Suprapubic skin (tissue), 4 donors: ENCODE results near the gene PDXP. TPM values are rescaled to one million over a fixed set of nuclear protein-coding genes. Genes with fewer than 3 reads are reported as not detected.

Experiments used
- DNase-seq, 2 donors: peaks; one replicate each; pipeline ENCODE4 v3.0.0-alpha.2; 2019; ENCODE audit warnings: low spot score in 2 of 2
- H3K27ac ChIP-seq: fragments of 200-600 bp; sonication (generic); one replicate; pipeline ENCODE4 v1.5.1; 2019
- H3K27me3 ChIP-seq: fragments of 200-600 bp; sonication (generic); one replicate; pipeline ENCODE4 v1.5.1; 2019
- H3K36me3 ChIP-seq: fragments of 200-600 bp; sonication (generic); one replicate; pipeline ENCODE4 v1.5.1; 2019
- H3K4me1 ChIP-seq: fragments of 200-600 bp; sonication (generic); one replicate; pipeline ENCODE4 v1.5.1; 2019
- H3K4me3 ChIP-seq: fragments of 200-600 bp; sonication (generic); one replicate; pipeline ENCODE4 v1.5.1; 2019; ENCODE audit warnings: mild to moderate bottlenecking
- H3K9me3 ChIP-seq: fragments of 200-600 bp; sonication (generic); one replicate; pipeline ENCODE4 v1.5.1; 2019
- EP300 ChIP-seq: sonication (generic); formaldehyde crosslinking; IDR thresholded peaks from one replicate; pipeline ENCODE4 v1.6.1; 2017; ENCODE audit warnings: antibody characterized with exemption
- POLR2A ChIP-seq, 2 donors: fragments of 450-650 bp; IDR thresholded peaks; one replicate each; pipeline ENCODE4 v1.6.1; 2017; ENCODE audit warnings: antibody characterized with exemption in 2 of 2, mild to moderate bottlenecking in 2 of 2, moderate library complexity in 2 of 2
- POLR2AphosphoS5 ChIP-seq, 3 donors: sonication (generic); formaldehyde crosslinking; IDR thresholded peaks; one replicate each; pipeline ENCODE4 v1.6.1; 2017; ENCODE audit warnings: antibody characterized with exemption in 3 of 3
- WGBS: methylation state at CpG from one replicate; pipeline ENCODE4 v1.1.5; 2018; 5-methylcytosine and 5-hydroxymethylcytosine counted together
- total RNA-seq, 4 donors: library from RNA; depleted of rRNA; stranded (reverse); fragments of >200 nt; gene quantifications; one replicate each; pipeline ENCODE4 v1.1.0, GENCODE V29; 2016
- TF ChIP-seq, protein P1 (sequence below), 2 donors: fragments of 200-600 bp in 1 of 2; fragments of 450-650 bp in 1 of 2; sonication (generic) in 1 of 2; IDR thresholded peaks; one replicate each; pipeline ENCODE4 v1.5.1; 2016 to 2019; ENCODE audit warnings: antibody characterized with exemption in 2 of 2, mild to moderate bottlenecking in 1 of 2, moderate library complexity in 1 of 2

Gene PDXP
- total RNA-seq, 4 donors from 2014 or later = 4.2 to 6.1 (median 4.9) TPM

DNA sequence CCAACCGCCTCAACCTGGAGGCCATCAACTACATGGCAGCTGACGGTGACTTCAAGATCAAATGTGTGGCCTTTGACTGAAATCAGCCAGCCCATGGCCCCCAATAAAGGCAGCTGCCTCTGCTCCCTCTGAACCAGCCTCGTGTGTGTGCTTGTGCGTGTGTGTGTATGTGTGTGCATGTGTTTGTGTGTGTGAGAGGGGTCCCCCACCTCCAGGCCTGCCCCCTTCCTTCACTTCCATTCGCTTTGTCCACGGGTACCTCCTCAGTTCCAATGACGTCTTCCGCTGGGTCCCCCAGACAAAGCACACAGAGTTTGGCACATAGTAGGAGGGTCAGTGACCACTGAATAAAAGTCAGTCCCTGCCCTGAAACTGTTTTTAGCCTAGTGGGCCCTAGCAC is 21.1 kb downstream of the PDXP start:
- 91% methylated on average over 8 of the region's 8 CpGs for WGBS
- DNase-seq = no peak
- Histone ChIP-seq H3K4me3 (no peak overlapping the region), H3K27me3 (no peaks in the 10 kb centered on the region), H3K9me3 (no peaks in the 10 kb centered on the region), H3K36me3 (peaks cover 4% of the 10 kb centered on the region), H3K4me1 (peaks cover 51% of the 10 kb centered on the region), H3K27ac (no peak overlapping the region)
- TF ChIP-seq POLR2A (IDR thresholded peaks at IDR 0.05) (no peak), POLR2AphosphoS5 (IDR thresholded peaks at IDR 0.05) (no peak), EP300 (no peak)
- TF ChIP-seq, protein P1, sequence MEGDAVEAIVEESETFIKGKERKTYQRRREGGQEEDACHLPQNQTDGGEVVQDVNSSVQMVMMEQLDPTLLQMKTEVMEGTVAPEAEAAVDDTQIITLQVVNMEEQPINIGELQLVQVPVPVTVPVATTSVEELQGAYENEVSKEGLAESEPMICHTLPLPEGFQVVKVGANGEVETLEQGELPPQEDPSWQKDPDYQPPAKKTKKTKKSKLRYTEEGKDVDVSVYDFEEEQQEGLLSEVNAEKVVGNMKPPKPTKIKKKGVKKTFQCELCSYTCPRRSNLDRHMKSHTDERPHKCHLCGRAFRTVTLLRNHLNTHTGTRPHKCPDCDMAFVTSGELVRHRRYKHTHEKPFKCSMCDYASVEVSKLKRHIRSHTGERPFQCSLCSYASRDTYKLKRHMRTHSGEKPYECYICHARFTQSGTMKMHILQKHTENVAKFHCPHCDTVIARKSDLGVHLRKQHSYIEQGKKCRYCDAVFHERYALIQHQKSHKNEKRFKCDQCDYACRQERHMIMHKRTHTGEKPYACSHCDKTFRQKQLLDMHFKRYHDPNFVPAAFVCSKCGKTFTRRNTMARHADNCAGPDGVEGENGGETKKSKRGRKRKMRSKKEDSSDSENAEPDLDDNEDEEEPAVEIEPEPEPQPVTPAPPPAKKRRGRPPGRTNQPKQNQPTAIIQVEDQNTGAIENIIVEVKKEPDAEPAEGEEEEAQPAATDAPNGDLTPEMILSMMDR (IDR thresholded peaks at IDR 0.05) = no peak

GRCh38 chr22:37680191-37680851 is 21.8 kb downstream of the PDXP start:
- no peak overlapping the region for H3K27ac ChIP-seq
- peaks cover 46% of the 10 kb centered on the region for H3K4me1 ChIP-seq
- TF ChIP-seq POLR2AphosphoS5 (IDR thresholded peaks at IDR 0.05) (no peak), POLR2A (IDR thresholded peaks at IDR 0.05) (no peak), EP300 (no peak)
- TF ChIP-seq, protein P1 (IDR thresholded peaks at IDR 0.05) = no peak
- H3K27me3 ChIP-seq = no peaks in the 10 kb centered on the region
- DNase-seq = no peak
- H3K9me3 ChIP-seq = no peaks in the 10 kb centered on the region
- peaks cover 4% of the 10 kb centered on the region for H3K36me3 ChIP-seq
- 77% methylated on average over 6 of the region's 7 CpGs for WGBS
- H3K4me3 ChIP-seq = no peak overlapping the region

- no peak for DNase-seq
- Histone ChIP-seq H3K27me3 (no peaks in the 10 kb centered on the region), H3K36me3 (peaks cover 4% of the 10 kb centered on the region), H3K4me1 (peaks cover 46% of the 10 kb centered on the region), H3K27ac (no peak overlapping the region), H3K4me3 (no peak overlapping the region), H3K9me3 (no peaks in the 10 kb centered on the region)
- TF ChIP-seq POLR2A (IDR thresholded peaks at IDR 0.05) (no peak), EP300 (no peak), POLR2AphosphoS5 (IDR thresholded peaks at IDR 0.05) (no peak)
- TF ChIP-seq, protein P1 (IDR thresholded peaks at IDR 0.05) = no peak
- WGBS = 80% methylated on average over 1 of the region's 2 CpGs
Observed at GRCh38 chr22:37681001-37681424, 22.5 kb downstream of the PDXP start.

- 0% methylated on average over 2 of the region's 6 CpGs for WGBS
- Histone ChIP-seq H3K27me3 (no peaks in the 10 kb centered on the region), H3K9me3 (no peaks in the 10 kb centered on the region), H3K4me3 (no peak overlapping the region), H3K4me1 (peaks cover 42% of the 10 kb centered on the region), H3K27ac (no peak overlapping the region), H3K36me3 (peaks cover 4% of the 10 kb centered on the region)
- DNase-seq = peak in 1 of 2 donors; percentile 89
- no peak for TF ChIP-seq POLR2AphosphoS5 (IDR thresholded peaks at IDR 0.05)
- TF ChIP-seq, protein P1 (IDR thresholded peaks at IDR 0.05) = peak; percentile 66 to 84
- no peak for TF ChIP-seq POLR2A (IDR thresholded peaks at IDR 0.05)
- TF ChIP-seq EP300 = no peak
Observed at GRCh38 chr22:37681556-37682049, 23.1 kb downstream of the PDXP start.

DNA sequence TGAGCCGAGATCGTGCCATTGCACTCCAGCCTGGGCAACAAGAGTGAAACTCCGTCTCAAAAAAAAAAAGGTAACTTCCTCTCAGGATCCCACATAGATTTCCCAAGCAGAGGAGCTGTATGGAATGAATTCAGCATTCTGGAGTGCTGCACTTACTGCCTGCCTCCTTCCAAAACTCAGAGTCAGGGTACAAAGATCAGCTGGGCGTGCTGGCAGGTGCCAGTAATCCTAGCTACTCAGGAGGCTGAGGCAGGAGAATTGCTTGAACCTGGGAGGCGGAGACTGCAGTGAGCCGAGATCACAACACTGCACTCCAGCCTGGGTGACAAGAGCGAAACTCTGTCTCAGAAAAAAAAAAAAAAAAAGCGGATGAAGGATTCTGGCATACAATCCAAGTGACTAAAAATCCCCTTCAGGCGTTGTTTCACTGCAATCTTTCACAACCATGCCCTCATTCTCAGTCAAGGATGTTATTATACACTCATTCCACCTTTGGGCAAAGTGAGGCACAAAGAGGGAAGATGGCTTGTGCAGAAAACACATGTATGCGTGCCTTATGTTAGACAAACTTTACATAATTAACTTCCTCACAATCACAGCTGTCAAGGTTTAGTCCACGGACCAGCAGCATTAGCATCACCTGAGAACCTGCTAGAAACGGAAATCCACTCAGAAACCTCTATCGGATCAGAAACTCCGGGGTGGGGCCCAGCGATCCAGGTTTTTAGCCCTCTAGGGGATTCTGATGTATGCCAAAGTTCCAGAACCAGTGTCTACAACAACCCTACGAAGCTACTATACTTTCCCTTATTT is 26.5 kb downstream of the PDXP start:
- Histone ChIP-seq H3K27me3 (no peaks in the 10 kb centered on the region), H3K4me3 (no peak overlapping the region), H3K27ac (no peak overlapping the region), H3K4me1 (peaks cover 32% of the 10 kb centered on the region), H3K36me3 (peaks cover 10% of the 10 kb centered on the region), H3K9me3 (no peaks in the 10 kb centered on the region)
- no peak for DNase-seq
- TF ChIP-seq, protein P1 (IDR thresholded peaks at IDR 0.05) = no peak
- TF ChIP-seq POLR2AphosphoS5 (IDR thresholded peaks at IDR 0.05) (no peak), EP300 (no peak), POLR2A (IDR thresholded peaks at IDR 0.05) (no peak)
- 53% methylated on average over 16 of the region's 16 CpGs for WGBS
